Measurements from ENCODE around the gene RXFP4. TPM values are rescaled to one million over a fixed set of nuclear protein-coding genes. Genes with fewer than 3 reads are reported as not detected.

Gene RXFP4
- total RNA-seq, 1 experiment from 2014 or later, result not detected

- Mint-ChIP-seq H3K36me3 (ENCODE audit: insufficient read depth, unreplicated experiment) (peaks cover 55% of the 10 kb centered on the region), H3K27ac (ENCODE audit: unreplicated experiment) (no peak overlapping the region), H3K4me1 (ENCODE audit: low read depth, unreplicated experiment) (peaks cover 11% of the 10 kb centered on the region), H3K4me3 (ENCODE audit: low read depth, unreplicated experiment) (no peak overlapping the region), H3K27me3 (ENCODE audit: unreplicated experiment) (no peaks in the 10 kb centered on the region), H3K9me3 (ENCODE audit: low read depth, unreplicated experiment) (no peaks in the 10 kb centered on the region)
- no TSS peak for BruUV-seq (replicated peaks)
- intact Hi-C loops (cut with micrococcal nuclease; ENCODE audit: unreplicated experiment), result no loop called here
- CTCF ChIA-PET, result interaction anchor here (0.8 kb wide), 1 partner anchor 20 kb away, joined by 5 read pairs; no protein-coding TSS in a partner anchor
- no peak for TF ChIP-seq CTCF (IDR thresholded peaks at IDR 0.05; ENCODE audit: unreplicated experiment)
- DNase-seq, result no peak
These were observed 43.7 kb upstream of the RXFP4 start for GRCh38 chr1:155897746-155898145.

GRCh38 chr1:155898888-155899287, 42.5 kb upstream of the RXFP4 start:
- Mint-ChIP-seq H3K9me3 (ENCODE audit: low read depth, unreplicated experiment) (no peaks in the 10 kb centered on the region), H3K4me1 (ENCODE audit: low read depth, unreplicated experiment) (peaks cover under 1% of the 10 kb centered on the region), H3K27ac (ENCODE audit: unreplicated experiment) (no peak overlapping the region), H3K4me3 (ENCODE audit: low read depth, unreplicated experiment) (no peak overlapping the region), H3K36me3 (ENCODE audit: insufficient read depth, unreplicated experiment) (peaks cover 56% of the 10 kb centered on the region), H3K27me3 (ENCODE audit: unreplicated experiment) (no peaks in the 10 kb centered on the region)
- no peak for TF ChIP-seq CTCF (IDR thresholded peaks at IDR 0.05; ENCODE audit: unreplicated experiment)
- no TSS peak for BruUV-seq (replicated peaks)
- no peak for DNase-seq
- intact Hi-C loops (cut with micrococcal nuclease; ENCODE audit: unreplicated experiment), result no loop called here
- CTCF ChIA-PET, result interaction anchor here (0.6 kb wide), 1 partner anchor 41 kb away, joined by 7 read pairs; no protein-coding TSS in a partner anchor

GRCh38 chr1:155899683-155900082, 41.8 kb upstream of the RXFP4 start:
- Mint-ChIP-seq H3K27me3 (ENCODE audit: unreplicated experiment) (no peaks in the 10 kb centered on the region), H3K36me3 (ENCODE audit: insufficient read depth, unreplicated experiment) (peaks cover 61% of the 10 kb centered on the region), H3K4me1 (ENCODE audit: low read depth, unreplicated experiment) (no peaks in the 10 kb centered on the region), H3K9me3 (ENCODE audit: low read depth, unreplicated experiment) (no peaks in the 10 kb centered on the region), H3K4me3 (ENCODE audit: low read depth, unreplicated experiment) (no peak overlapping the region), H3K27ac (ENCODE audit: unreplicated experiment) (no peak overlapping the region)
- CTCF ChIA-PET, result no interaction called here
- TSS peak; percentile 4 for BruUV-seq (replicated peaks)
- DNase-seq, result no peak
- no peak for TF ChIP-seq CTCF (IDR thresholded peaks at IDR 0.05; ENCODE audit: unreplicated experiment)
- intact Hi-C loops (cut with micrococcal nuclease; ENCODE audit: unreplicated experiment), result no loop called here

- Mint-ChIP-seq H3K4me1 (ENCODE audit: low read depth, unreplicated experiment) (no peaks in the 10 kb centered on the region), H3K4me3 (ENCODE audit: low read depth, unreplicated experiment) (no peak overlapping the region), H3K27ac (ENCODE audit: unreplicated experiment) (no peak overlapping the region), H3K36me3 (ENCODE audit: insufficient read depth, unreplicated experiment) (peaks cover 62% of the 10 kb centered on the region), H3K27me3 (ENCODE audit: unreplicated experiment) (no peaks in the 10 kb centered on the region), H3K9me3 (ENCODE audit: low read depth, unreplicated experiment) (no peaks in the 10 kb centered on the region)
- CTCF ChIA-PET, result no interaction called here
- DNase-seq, result no peak
- intact Hi-C loops (cut with micrococcal nuclease; ENCODE audit: unreplicated experiment), result no loop called here
- TF ChIP-seq CTCF (IDR thresholded peaks at IDR 0.05; ENCODE audit: unreplicated experiment), result no peak
- no TSS peak for BruUV-seq (replicated peaks)
These were observed 41.3 kb upstream of the RXFP4 start for GRCh38 chr1:155900161-155900560.
